Panc1 (cell line): Measurements from ENCODE around the gene CSE1L. TPM values are rescaled to one million over a fixed set of nuclear protein-coding genes. Genes with fewer than 3 reads are reported as not detected.

Source experiments
- ATAC-seq: fragments of 200-7000 bp; cut with Tn5 transposase; 2 replicates; pipeline ENCODE4 v1.9.1; 2020; ENCODE audit warnings: mild to moderate bottlenecking, moderate library complexity
- BruUV-seq: library from RNA; stranded (reverse); fragments of 400-500 nt; replicated peaks from 2 replicates; lab custom pipeline; 2021; lab: Mats Ljungman, UMichigan
- CTCF ChIA-PET: fragments of 300-600 bp; sonication (Branson Sonifier 250); formaldehyde crosslinking; loops from one replicate; lab custom pipeline; 2022; ENCODE audit warnings: antibody characterized with exemption; lab: Charles Lee
- POLR2A ChIA-PET: fragments of 300-600 bp; sonication (Branson Sonifier 250); formaldehyde crosslinking; loops from one replicate; lab custom pipeline; 2022; ENCODE audit warnings: antibody characterized with exemption; lab: Charles Lee
- DNase-seq: peaks from one replicate; pipeline ENCODE4 v3.0.0-alpha.2; 2010; ENCODE audit warnings: low read depth, low spot score
- H3K27ac ChIP-seq: 2 replicates; pipeline ENCODE4 v1.5.1; 2011; ENCODE audit warnings: mild to moderate bottlenecking, low read length, inconsistent platforms
- H3K27me3 ChIP-seq: fragments of 200-500 bp; sonication (Bioruptor generic); 2 replicates; pipeline ENCODE4 v1.6.0; 2014; ENCODE audit warnings: low read length, inconsistent platforms; ENCODE audit not compliant: control insufficient read depth, insufficient read depth
- H3K36me3 ChIP-seq: fragments of 200-500 bp; sonication (Bioruptor generic); 2 replicates; pipeline ENCODE4 v1.5.1; 2014; ENCODE audit warnings: inconsistent platforms, mild to moderate bottlenecking, low read length, moderate library complexity; ENCODE audit not compliant: control insufficient read depth, insufficient read depth
- H3K4me1 ChIP-seq: 2 replicates; pipeline ENCODE4 v1.5.1; 2011; ENCODE audit warnings: inconsistent platforms, mild to moderate bottlenecking, low read length, moderate library complexity; ENCODE audit not compliant: control insufficient read depth, insufficient read depth
- H3K4me3 ChIP-seq, 2 experiments: 2 replicates each; pipeline ENCODE4 v1.5.1; 2011 to 2012; ENCODE audit warnings: low read depth in 2 of 2, low read length in 2 of 2, mild to moderate bottlenecking in 2 of 2, inconsistent platforms in 1 of 2, moderate library complexity in 1 of 2
- H3K9me3 ChIP-seq: fragments of 200-500 bp; sonication (Bioruptor generic); 2 replicates; pipeline ENCODE4 v1.5.1; 2014; ENCODE audit warnings: low read depth, mild to moderate bottlenecking, inconsistent platforms, low read length, moderate library complexity; ENCODE audit not compliant: control insufficient read depth, insufficient read depth
- CTCF ChIP-seq: fragments of 450-650 bp; IDR thresholded peaks from 2 replicates; pipeline ENCODE4 v1.5.1; 2017; ENCODE audit warnings: mild to moderate bottlenecking
- POLR2AphosphoS5 ChIP-seq: IDR thresholded peaks from 2 replicates; pipeline ENCODE4 v1.6.1; 2012; ENCODE audit warnings: mild to moderate bottlenecking, low read depth, low read length, moderate library complexity
- REST ChIP-seq, 2 experiments: IDR thresholded peaks; 2 replicates each; pipeline ENCODE4 v1.6.1; 2011 to 2012; ENCODE audit warnings: low read depth in 2 of 2, control low read depth in 1 of 2, low read length in 1 of 2, mild to moderate bottlenecking in 1 of 2, moderate library complexity in 1 of 2; ENCODE audit not compliant: insufficient read depth in 1 of 2
- SIN3A ChIP-seq: IDR thresholded peaks from 2 replicates; pipeline ENCODE4 v1.6.1; 2012; ENCODE audit warnings: low read depth, mild to moderate bottlenecking, low read length, moderate library complexity, borderline replicate concordance; ENCODE audit not compliant: insufficient read depth
- TCF7L2 ChIP-seq: IDR thresholded peaks from 2 replicates; pipeline ENCODE4 v1.6.1; 2011; ENCODE audit warnings: mild to moderate bottlenecking, low read depth, low read length, inconsistent platforms
- in situ Hi-C: cut with HindIII; loops from 2 replicates; pipeline ENCODE4 v1.10.0; 2016; ENCODE audit warnings: low sequenced_read_pairs, low pct_unique_long_range_greater_than_20kb
- intact Hi-C: fragments of 100-400 bp; cut with micrococcal nuclease; formaldehyde crosslinking; loops from one replicate; pipeline ENCODE4 v1.10.0; 2022; ENCODE audit not compliant: unreplicated experiment
- total RNA-seq: library from RNA; stranded (reverse); gene quantifications from one replicate; pipeline ENCODE4 v1.2.1, GENCODE V29; 2021; ENCODE audit not compliant: unreplicated experiment

The CSE1L gene
- total RNA-seq, 1 experiment from 2014 or later, result 133 TPM

- H3K27ac ChIP-seq, result no peak overlapping the region
- TF ChIP-seq REST (IDR thresholded peaks at IDR 0.05; ENCODE audit: insufficient read depth in 1 of 2, low read depth in 2 of 2, low read length in 1 of 2) (no peak), CTCF (no peak), TCF7L2 (no peak), POLR2AphosphoS5 (no peak), SIN3A (no peak)
- intact Hi-C loops (no loop called here), in situ Hi-C loops (no loop called here)
- DNase-seq, result no peak
- H3K27me3 ChIP-seq, result no peaks in the 10 kb centered on the region
- H3K4me1 ChIP-seq, result no peaks in the 10 kb centered on the region
- ChIA-PET POLR2A (interaction anchor here (0.7 kb wide), 1 partner anchor 34 kb away, joined by 3 read pairs; no protein-coding TSS in a partner anchor), CTCF (interaction anchor here (0.7 kb wide), 1 partner anchor 372 kb away, joined by 3 read pairs; no protein-coding TSS in a partner anchor)
- H3K9me3 ChIP-seq, result no peaks in the 10 kb centered on the region
- ATAC-seq, result no peak
- H3K36me3 ChIP-seq, result peaks cover 8% of the 10 kb centered on the region
- no TSS peak for BruUV-seq
- no peak overlapping the region for H3K4me3 ChIP-seq
These were observed 16.9 kb upstream of the CSE1L start for GRCh38 chr20:49029203-49029602.

- POLR2A ChIA-PET, result interaction anchor here (0.5 kb wide), 1 partner anchor 382 kb away, joined by 3 read pairs; no protein-coding TSS in a partner anchor
- CTCF ChIA-PET, result no interaction called here
- in situ Hi-C loops (no loop called here), intact Hi-C loops (no loop called here)
- ATAC-seq (no peak), DNase-seq (no peak)
- Histone ChIP-seq H3K4me3 (no peak overlapping the region), H3K9me3 (no peaks in the 10 kb centered on the region), H3K27me3 (no peaks in the 10 kb centered on the region), H3K4me1 (no peaks in the 10 kb centered on the region), H3K27ac (no peak overlapping the region), H3K36me3 (peaks cover 8% of the 10 kb centered on the region)
- no TSS peak for BruUV-seq
- no peak for TF ChIP-seq TCF7L2
- TF ChIP-seq POLR2AphosphoS5, result no peak
- no peak for TF ChIP-seq REST (IDR thresholded peaks at IDR 0.05; ENCODE audit: insufficient read depth in 1 of 2, low read depth in 2 of 2, low read length in 1 of 2)
- no peak for TF ChIP-seq SIN3A
- TF ChIP-seq CTCF, result no peak
These were observed 15.0 kb upstream of the CSE1L start for GRCh38 chr20:49030954-49031619.
